ENCODE measurements around the gene KRT81.
"Not testable (repeated sequence)": the region's sequence is repeated elsewhere in the genome, so short reads cannot be mapped to it uniquely, and the experiment has no call there.

The KRT81 gene

DNA sequence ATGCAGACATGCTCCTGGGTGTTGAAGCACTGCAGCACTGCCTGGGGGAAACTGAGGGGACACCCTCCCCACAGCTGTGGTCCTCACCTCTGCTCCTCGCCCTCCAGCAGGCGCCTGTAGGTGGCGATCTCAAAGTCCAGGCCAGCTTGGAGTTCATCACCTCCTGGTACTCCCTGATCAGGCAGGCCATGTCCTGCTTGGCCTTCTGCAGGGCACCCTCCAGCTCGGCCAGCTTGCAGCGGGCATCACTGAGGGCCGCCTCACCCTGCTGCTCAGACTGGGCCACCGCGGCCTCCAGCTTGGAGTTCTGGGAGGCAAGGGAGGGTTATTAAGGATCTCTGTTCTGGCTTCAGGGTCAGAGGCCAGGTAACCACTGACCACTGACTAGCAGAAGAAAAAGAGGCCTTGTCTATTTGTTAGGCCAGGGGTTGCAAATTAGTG lies 39.1 kb downstream of the KRT81 start:
- not testable (repeated sequence) for DNase-seq

DNA sequence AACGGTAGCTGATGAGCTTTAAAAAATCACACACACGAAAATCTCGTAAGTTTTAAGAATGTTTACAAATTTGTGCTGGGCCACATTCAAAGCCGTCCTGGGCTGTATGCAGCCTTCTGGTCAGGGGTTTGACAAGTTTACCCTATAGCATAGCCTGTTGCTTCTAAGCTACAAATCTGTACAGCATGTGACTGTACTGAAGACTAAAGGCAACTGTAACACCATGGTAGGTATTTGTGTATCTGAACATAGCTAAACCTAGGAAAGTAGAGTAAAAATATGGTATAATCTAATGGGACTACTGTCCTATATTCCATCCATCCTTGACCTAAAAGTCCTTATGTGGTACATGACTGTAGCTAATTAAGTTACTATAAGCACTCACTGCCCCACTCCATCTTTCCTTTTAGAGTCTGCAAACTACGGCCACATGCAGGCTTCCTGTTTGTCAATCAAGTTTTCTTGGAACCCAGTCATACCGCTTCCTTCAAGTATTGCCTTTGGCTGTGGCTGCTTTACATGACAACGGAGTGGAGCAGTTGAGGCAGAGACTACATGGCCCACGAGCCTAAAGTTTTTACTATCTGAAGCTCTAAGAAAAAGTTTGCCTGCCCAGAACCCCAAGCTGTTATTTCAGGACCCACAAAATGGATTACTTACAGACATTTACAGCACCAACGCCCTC lies 39.8 kb downstream of the KRT81 start:
- no peak for DNase-seq

DNA sequence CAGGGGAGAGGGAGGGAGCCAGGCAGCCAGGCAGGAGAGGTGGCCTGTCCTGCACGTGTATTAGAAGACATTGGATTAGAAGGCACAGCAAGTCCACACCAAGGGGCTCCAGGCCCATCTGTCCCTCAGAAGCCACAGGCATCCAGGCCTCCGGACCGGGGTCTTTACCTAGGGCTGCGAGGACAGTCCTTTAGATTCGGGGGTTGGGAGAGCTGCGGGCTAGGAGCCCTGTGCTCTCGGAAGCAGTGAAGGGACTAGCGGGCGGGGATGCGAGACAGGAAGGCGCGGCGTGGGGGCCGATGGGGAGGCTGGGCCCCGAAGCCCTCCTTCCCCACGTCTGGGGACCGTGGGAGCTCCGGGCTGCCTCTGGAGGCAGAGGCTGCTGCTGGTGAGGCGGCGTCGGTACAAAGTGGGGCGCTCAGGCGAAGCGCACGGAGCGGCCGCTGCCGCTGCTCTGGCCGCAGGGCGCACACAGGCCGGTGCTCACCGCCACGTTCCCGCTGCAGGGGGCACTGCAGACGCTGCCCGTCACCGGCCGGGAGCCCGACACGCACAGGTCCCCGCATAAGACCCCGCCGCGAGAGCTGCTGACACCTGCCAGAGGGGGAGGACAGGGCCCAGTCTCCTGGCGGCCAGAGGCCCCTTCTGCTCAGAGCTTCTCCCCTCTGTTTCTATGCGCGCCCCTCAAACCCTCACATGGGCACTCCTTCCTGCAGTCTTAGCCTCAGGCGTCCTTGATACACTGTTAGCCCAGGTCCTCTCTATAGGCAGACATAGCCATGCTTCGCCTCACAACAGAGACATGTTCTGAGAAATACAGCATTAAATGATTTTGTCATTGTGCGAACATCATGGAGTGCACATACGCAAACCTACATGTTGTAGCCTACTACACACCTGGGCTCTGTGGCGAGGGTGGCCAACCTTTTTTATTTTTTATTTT lies 41.0 kb downstream of the KRT81 start:
- no peak for DNase-seq

DNA sequence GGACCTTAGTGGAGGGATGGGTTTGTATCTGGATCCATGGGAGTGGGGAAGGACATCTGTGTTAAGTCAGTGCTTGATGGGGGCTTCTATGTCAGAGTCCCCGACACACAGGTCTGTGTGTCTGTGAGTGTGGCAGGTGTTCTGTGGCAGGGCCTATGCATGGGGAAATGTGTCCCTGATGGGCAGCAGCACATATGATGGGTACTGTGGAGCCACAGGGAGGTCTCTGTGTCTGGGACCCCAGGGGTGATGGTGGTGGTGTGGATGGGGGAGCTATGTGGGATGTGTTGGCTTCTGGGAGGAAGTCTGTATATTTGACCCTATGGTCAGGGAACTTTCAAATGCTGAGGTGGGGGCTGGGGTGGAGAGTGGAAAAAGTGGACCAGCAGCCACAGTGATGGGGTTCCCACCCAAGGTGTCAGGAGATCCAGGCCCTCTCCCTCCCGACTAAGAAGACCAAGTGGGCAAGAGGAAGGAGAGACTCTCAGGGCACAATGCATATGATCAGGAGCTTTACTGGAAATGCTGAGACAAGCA lies 41.8 kb downstream of the KRT81 start:
- no peak for DNase-seq

DNA sequence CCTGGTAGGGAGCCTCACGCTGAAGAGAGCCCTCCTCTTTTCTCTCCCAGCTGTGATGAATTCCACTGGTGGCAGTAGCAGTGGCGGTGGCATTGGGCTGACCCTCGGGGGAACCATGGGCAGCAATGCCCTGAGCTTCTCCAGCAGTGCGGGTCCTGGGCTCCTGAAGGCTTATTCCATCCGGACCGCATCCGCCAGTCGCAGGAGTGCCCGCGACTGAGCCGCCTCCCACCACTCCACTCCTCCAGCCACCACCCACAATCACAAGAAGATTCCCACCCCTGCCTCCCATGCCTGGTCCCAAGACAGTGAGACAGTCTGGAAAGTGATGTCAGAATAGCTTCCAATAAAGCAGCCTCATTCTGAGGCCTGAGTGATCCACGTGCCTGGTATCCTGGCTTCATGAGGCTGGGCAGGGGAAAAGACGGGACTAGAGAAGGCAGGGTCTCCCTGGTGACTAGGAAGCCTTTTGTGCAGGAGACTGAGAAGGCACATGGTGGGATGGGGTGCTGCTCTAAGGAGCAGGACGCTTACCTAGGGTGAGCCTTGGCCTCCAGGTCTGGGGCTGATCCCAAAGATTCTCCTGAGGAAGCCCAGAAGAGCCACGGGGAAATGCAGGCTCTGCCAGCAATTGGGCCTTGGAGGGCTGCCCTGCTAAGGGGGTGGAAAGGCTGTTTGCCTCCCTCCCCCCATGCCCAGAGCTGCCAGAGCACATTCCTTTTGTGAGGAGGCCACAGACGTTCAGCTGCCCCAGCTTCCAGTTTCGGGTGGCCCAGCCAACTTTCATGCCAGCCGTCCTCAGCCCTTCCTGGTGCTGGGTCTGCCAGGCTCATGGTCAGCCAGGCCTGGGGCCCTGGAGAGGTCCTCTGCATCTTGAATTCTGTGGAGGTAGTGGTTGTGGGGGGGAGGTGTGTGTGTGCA lies 42.5 kb downstream of the KRT81 start:
- no peak for DNase-seq

DNA sequence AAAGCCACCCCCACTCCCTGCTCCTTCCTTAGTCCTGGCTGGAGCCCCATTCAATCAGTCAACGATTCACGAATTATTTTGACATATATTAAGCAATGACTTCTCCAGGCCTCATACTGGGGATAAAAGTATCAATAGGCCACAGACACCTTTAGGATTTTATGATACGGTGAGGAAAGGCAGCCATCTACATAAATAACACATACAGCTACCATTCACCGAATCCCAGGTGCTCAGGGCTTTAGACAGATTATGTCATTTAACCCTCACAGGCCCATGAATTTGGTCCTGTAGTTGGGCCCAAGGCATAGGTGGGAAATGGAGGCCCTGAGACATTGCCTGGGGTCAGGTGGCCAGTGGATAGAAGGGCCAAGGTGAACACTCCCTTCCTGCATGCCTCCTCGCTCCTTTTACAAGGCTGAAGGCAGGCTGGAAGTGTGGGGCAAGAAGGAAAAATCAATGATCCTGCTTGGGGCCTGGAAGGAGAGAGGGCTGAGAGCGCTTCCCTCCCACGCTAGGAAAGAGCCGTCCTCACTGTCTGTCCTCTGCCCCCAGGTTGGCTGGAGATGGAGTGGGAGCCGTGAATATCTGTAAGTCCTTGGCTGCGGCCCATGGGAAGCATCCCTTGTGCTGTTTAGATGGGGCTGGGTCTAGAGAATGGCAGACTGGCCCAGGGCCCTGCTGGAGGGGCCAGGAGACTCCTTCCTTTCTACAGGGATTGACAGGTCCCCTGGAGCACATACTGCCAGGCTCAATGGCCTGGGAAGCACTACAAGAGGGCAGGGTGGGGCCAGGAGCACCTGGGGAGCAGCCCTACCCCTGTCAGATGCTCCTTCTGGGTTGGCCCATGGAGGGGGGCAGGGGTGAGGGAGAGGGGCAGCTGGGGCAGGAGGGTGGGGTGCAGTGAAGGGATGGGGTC lies 43.5 kb downstream of the KRT81 start:
- DNase-seq = no peak

DNA sequence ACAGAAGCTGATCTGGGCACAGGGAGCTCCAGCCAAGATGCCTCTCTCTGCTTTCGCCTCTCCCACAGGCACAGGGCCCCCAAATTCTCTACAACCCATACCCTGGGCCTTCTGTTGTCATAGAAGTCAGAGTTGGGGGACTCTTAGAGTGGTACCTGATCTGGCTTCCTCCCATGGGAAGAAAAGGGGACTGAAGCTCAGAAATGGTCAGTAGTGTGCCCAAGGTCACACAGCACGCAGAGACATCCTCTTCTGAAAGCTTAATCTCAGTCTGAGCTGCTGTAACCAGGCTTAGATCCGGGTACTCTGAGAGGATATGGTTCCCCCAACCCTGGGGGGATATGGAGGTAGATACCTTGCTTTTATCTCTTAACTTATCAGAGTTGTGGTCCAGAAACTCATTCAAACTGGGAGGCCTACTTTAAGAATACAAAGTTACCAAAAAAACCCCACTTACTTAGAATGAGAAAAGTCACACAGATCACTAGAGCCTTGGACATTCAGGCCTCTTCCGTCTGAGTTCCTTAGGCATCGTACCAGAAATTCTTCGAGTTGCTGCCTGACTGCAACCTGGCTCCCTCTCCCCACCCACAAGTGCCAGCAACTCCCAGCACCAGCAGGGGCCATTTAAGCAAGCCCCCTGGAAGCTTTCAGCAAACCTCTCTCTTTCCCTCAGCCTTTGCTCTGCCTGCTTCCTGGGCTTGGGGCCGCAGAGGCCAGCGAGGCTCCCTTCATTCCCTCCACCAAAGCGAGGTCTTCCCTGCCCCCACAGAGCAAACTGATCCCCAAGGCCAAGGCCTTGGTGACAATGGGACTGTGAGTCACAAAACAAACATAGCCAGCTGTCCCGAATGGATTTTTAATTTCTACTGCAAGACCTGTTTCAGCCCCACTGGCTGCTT lies 44.4 kb downstream of the KRT81 start:
- no peak for DNase-seq

DNA sequence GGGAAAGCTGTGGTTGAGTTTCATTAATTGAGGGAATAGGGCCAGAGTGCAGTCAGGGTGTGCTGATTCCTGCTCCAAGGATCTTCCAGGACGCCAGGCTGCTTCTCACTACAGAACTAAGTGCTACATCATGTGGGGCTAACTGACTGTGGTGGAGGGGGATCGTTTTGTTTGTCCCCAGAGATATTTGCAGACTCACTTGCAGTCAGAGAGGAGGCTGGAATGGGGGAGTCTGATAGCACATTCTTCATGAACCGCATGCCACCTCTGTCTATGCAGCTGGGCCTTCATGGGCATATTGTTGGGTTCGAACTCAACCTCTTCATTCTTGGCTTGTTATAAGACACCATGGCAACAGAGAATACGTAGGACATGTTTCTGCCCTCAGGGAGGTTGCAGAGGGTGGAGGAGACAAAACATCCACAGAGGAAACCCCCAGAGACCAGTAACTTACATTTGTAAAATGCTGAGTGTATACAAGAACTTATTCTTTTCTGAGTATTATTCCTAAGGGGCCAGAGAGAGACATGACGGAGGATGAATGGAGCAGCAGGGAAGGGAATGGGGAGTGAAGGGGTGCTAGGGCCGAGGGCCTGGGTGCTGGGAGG lies 45.3 kb downstream of the KRT81 start:
- DNase-seq = no peak

DNA sequence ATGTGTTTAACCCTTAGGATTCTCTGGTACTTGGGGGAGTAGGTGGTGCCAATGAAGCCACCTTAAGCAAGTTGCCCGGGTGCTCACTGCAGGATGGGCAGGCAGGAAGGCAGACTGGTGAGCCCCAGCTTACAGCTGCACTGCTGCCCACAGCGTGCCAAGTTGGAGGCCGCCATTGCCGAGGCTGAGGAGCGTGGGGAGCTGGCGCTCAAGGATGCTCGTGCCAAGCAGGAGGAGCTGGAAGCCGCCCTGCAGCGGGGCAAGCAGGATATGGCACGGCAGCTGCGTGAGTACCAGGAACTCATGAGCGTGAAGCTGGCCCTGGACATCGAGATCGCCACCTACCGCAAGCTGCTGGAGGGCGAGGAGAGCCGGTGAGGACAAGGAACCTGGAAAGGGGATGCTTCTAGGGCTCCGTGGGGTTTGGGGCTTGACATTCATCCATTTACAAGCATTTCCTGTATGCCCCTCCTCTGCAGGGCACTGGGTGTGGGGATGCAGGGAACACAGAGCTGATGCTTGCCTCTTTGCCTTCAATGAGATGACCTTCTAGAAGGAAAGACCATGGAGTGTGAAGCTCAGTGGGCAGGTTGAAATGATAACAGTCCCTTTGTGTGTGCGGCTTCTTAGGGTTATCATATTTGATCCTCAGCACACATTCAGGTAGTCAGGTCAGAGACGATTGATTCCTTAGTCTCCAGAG lies 45.9 kb downstream of the KRT81 start:
- DNase-seq = no peak

DNA sequence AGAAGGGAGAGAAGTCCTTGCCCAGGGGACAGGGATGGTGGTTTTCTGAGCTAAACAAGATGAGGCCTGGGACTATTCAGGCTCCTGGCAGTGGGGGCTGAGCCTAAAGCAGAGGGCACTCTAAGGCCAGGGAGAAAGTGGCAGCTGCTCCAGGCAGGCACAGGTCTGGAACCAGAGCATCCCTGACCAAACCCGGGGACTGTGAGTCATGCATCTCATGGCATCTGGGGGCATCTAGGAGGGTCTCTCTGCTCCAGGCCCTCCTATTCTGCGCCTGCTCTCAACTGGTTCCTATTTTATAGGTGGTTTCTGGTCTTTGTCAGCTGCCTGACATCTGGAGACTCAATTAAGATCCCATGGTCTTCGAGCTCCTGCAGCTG lies 46.7 kb downstream of the KRT81 start:
- no peak for DNase-seq

DNA sequence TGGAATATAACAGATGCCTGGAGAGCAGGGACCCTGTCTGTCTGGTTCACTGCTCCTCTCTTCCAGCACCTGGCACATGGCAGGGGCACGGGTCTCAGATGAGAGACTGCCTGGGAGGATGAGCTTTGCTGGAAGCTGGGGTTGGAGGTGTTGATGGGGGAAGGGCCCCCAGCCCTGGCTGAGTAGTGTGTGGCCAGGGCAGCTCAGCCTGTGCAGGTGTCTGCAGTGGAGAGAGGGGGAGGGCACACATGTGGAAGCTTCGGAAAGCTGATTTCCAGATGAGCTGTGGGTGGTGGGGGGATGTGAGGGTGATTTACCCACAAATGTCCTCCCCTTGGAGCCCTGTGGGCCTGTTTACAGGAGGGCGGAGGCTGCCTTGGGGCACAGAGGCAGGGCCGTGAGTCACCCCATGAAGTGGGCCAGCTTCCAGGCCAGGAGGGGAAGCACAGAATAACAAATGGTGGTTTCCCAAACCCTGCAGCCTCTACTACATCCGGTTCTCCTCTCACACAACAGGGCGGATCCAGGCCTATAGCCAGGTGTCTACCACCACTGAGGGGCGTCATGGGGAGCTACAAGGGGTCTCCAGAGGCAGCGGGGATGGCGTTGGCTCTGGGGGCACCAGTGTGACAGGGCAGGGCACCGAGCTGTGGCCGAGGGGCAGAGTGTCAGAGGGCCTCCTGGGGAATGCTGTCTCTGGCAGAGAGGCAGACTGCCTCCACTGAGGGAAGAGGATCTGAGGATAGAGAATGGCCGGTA lies 47.3 kb downstream of the KRT81 start:
- DNase-seq = no peak

DNA sequence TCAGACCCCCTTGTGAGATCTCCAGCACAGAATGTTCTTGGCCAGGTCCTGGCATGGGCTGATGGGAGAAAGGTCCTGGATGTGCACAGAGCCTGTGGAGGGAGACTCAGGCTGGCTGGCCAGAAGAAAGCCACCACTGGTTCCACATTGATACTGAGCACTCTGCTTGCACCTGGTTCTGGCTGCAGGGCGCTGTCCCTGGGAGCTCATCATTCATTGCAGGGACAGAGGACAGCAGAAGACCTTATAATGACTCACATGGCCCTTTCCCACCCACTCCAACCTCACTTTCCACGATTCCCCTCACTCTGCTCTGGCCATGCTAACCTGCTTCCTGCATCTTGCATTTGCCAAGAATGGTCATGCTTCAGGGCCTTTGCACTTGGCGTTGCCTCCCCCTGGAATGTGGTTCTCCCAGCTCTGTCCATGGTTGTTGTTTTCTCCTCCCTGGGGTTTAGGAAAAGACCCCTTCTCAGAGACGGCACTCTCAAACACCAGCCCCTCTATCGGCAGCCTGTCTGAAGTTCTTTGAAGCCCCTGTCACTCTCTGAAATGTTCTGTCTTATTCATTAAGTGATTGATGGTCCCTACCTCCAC lies 48.0 kb downstream of the KRT81 start:
- DNase-seq = no peak

DNA sequence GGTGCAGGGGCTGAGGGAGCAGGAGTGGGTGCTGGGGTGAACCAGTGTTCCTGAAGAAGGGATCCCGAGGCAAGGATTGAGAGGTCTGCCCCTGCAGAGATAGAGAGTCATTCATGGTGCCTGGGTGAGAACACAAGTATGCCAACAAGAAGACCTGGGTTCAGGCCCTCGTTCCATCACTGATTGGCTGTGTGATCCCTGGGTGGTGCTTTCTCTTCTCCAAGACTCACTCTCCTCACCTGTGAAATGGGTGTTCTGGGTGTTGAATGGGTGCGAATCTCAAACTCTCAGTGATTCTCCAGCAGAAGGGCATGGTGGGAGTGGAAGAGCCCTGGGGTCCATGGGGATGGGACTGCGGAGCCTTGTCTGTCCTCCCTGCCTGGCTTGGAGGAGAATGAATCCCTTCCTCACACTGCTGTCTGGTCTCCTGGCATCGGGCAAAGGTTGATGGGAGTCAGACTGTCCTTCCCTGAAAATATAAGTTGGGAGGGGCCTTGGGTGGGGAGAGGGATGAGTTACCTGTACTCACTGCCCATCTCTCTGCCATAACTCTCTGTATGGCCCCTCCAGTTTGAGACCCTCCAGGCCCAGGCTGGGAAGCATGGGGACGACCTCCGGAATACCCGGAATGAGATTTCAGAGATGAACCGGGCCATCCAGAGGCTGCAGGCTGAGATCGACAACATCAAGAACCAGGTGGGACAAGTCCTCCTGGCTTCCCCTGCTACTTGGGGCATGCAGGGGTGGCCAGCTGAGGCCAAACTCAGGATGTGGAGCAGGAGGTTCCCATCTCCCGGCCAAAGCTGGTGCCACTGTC lies 48.7 kb downstream of the KRT81 start:
- DNase-seq = no peak

DNA sequence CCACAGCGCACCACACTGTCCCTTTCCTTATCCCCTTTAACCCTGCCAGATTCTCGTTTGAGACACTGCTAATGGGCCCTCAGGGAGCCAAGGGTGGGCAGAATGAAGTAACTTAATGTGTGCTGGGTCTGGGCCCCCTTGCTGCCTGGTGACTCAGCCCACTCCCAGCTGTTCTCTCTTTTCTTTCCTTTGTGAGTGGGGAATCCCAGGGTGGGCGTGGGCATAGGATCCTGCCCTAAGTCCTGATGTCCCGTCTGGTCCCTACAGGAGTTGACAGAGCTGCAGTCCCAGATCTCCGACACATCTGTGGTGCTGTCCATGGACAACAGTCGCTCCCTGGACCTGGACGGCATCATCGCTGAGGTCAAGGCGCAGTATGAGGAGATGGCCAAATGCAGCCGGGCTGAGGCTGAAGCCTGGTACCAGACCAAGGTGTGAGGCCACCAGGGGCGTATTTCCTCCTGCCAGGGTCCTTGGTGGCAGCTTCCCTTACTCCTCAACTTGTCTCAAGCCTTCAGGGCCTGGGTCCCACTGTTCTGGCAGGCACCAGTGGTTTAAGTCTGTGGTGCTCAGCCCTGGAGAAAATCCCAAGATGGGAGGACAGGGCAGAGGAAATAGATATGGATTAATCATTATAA lies 50.0 kb downstream of the KRT81 start:
- DNase-seq = no peak

DNA sequence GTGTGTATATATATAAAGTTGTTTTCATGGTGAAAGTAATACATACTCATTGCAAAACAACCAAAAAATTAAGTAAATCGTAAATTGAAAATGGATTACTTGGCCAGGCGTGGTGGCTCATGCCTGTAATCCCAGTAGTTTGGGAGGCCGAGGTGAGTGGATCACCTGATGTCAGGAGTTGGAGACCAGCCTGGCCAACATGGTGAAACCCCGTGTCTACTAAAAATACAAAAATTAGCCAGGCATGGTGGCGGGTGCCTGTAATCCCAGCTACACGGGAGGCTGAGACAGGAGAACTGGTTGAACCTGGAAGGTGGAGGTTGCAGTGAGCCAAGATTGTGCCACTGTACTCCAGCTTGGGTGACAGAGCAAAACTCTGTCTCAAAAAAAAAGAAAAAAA lies 51.1 kb downstream of the KRT81 start:
- not testable (repeated sequence) for DNase-seq

DNA sequence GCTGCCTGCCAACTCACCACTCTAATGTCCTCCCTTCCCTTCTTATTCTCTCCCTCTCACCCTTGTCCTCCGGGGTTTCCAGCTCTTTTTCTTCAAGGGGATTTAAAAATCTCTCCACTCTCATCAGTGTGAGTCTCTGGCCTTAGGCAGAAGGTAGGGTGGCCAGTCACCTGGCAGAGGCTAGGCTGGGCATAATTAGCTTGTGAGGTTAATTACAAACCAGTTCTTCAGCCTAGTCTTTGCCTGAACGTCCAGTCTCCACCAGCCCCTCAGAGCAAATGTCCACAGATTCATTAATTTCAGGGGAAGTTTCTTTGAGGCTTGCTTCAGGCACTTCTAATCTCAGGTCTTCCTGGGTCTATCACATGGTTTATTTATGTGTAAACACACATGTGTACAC lies 51.6 kb downstream of the KRT81 start:
- DNase-seq = no peak
